Neural crest cell (in vitro differentiated cells): ENCODE measurements around the gene PDE6G. TPM values are rescaled to one million over a fixed set of nuclear protein-coding genes. Genes with fewer than 3 reads are reported as not detected.

Experiments
- DNase-seq: peaks from one replicate; pipeline ENCODE4 v3.0.0; 2021; ENCODE audit warnings: low read depth, mixed read lengths, low spot score
- H3K27ac Mint-ChIP-seq: one replicate; pipeline ENCODE4 v1.8.0; 2021; ENCODE audit warnings: mild to moderate bottlenecking, mixed read lengths; ENCODE audit not compliant: unreplicated experiment
- H3K27me3 Mint-ChIP-seq: 2 replicates; pipeline ENCODE4 v1.8.0; 2021; ENCODE audit warnings: low read depth, mild to moderate bottlenecking, mixed read lengths
- H3K36me3 Mint-ChIP-seq: 2 replicates; pipeline ENCODE4 v1.8.0; 2021; ENCODE audit warnings: low read depth, mild to moderate bottlenecking, mixed read lengths
- H3K4me1 Mint-ChIP-seq: 2 replicates; pipeline ENCODE4 v1.8.0; 2021; ENCODE audit warnings: mixed read lengths
- H3K4me3 Mint-ChIP-seq: one replicate; pipeline ENCODE4 v1.8.0; 2021; ENCODE audit warnings: mild to moderate bottlenecking, mixed read lengths
- H3K9me3 Mint-ChIP-seq: 2 replicates; pipeline ENCODE4 v1.8.0; 2021; ENCODE audit warnings: mixed read lengths
- total RNA-seq: library from RNA; stranded (reverse); gene quantifications from 2 replicates; pipeline ENCODE4 v1.2.1, GENCODE V29; 2021
- TF ChIP-seq, protein P1 (sequence below): fragments of 200-600 bp; sonication (generic); conservative IDR thresholded peaks from 2 replicates; pipeline ENCODE4 v1.5.0; 2021; ENCODE audit warnings: antibody characterized with exemption, mild to moderate bottlenecking

PDE6G gene
- total RNA-seq, 1 donor from 2014 or later, result 0.79 TPM

DNA sequence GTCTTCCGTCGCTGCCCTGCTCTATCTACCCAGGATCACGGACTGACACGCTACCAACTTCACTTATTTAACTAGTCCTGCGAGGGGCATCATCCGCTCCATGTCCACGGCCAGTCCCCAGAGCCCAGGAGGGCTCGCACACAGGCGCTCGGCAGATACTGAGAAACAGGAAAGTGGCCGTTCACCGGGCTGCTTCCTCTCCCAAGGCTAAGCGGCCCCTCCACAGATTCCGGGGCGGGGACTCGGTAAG lies 9.7 kb upstream of the PDE6G start:
- H3K4me1 Mint-ChIP-seq, result peaks cover 28% of the 10 kb centered on the region
- no peaks in the 10 kb centered on the region for H3K9me3 Mint-ChIP-seq
- H3K27me3 Mint-ChIP-seq, result no peaks in the 10 kb centered on the region
- H3K36me3 Mint-ChIP-seq, result no peaks in the 10 kb centered on the region
- peak overlapping the region; percentile 95 for H3K4me3 Mint-ChIP-seq
- TF ChIP-seq, protein P1, sequence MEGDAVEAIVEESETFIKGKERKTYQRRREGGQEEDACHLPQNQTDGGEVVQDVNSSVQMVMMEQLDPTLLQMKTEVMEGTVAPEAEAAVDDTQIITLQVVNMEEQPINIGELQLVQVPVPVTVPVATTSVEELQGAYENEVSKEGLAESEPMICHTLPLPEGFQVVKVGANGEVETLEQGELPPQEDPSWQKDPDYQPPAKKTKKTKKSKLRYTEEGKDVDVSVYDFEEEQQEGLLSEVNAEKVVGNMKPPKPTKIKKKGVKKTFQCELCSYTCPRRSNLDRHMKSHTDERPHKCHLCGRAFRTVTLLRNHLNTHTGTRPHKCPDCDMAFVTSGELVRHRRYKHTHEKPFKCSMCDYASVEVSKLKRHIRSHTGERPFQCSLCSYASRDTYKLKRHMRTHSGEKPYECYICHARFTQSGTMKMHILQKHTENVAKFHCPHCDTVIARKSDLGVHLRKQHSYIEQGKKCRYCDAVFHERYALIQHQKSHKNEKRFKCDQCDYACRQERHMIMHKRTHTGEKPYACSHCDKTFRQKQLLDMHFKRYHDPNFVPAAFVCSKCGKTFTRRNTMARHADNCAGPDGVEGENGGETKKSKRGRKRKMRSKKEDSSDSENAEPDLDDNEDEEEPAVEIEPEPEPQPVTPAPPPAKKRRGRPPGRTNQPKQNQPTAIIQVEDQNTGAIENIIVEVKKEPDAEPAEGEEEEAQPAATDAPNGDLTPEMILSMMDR, result no peak
- H3K27ac Mint-ChIP-seq, result peak overlapping the region; percentile 97
- DNase-seq, result no peak

DNA sequence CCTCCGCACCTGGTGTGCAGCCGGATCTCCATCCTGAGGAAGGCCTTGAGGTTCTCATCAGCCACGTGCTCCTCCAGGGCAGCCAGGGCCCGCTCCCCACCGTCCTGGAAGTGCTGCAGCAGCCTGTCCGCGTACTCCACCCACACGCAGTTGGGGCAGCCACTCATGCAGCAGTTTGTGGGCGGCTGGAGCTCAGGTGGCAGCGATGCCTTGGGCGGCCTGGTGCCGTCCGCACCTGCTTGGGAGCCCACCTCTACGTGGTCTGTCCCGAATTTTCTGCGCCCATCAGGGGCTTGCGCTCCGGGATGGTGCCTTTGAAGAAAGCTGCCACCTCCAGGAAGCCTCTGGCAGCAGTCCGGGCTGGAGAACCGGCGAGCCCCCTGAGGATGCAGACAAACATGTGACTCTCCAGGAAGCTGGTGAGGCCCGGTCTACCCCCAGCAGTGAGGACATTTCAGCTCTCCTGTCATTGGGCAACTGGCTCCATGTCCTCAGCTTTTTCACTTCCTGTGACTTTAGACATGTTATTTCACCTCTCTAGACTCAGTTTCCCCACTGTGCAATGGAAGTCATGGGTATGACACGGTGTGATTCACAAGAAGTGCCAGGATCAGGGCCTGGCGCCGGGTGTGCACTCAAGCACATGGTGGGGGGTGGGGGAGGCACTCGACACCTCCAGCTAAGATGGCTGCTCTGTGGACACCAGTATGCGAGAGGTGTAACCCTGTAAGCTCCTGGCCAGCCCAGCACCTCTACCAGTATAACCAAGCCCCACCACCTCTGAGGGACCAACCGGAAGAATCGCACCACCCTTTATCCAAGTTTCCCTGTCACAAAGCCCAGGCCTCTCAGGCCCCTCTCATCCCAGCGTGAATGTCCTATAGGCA lies 9.1 kb upstream of the PDE6G start:
- DNase-seq, result no peak
- H3K4me1 Mint-ChIP-seq, result peaks cover 28% of the 10 kb centered on the region
- H3K36me3 Mint-ChIP-seq, result no peaks in the 10 kb centered on the region
- peak overlapping the region; percentile 95 for H3K4me3 Mint-ChIP-seq
- H3K9me3 Mint-ChIP-seq, result no peaks in the 10 kb centered on the region
- no peaks in the 10 kb centered on the region for H3K27me3 Mint-ChIP-seq
- TF ChIP-seq, protein P1, result no peak
- peak overlapping the region; percentile 97 for H3K27ac Mint-ChIP-seq

DNA sequence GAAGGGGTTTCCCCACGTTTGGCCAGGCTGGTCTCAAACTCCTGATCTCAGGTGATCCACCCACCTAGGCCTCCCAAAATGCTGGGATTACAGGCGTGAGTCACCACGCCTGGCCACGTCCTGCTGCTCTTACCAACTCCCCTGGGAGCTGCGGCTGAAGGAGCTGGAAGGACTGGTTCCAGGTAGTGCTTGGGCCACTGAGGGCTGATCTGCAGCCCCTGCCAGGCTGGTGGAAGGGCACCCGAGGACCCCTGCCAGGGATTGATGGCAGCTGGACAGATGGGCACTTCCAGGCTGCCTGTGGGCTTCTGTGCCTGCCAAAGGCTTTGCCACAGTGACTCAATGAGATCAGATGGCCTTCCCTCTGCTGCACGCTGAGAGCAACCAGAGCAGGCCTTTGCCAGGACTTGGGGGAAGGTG lies 7.7 kb upstream of the PDE6G start:
- Mint-ChIP-seq H3K4me3 (no peak overlapping the region), H3K27ac (no peak overlapping the region), H3K36me3 (no peaks in the 10 kb centered on the region), H3K9me3 (no peaks in the 10 kb centered on the region), H3K27me3 (no peaks in the 10 kb centered on the region), H3K4me1 (peaks cover 28% of the 10 kb centered on the region)
- no peak for DNase-seq
- TF ChIP-seq, protein P1, result no peak

DNA sequence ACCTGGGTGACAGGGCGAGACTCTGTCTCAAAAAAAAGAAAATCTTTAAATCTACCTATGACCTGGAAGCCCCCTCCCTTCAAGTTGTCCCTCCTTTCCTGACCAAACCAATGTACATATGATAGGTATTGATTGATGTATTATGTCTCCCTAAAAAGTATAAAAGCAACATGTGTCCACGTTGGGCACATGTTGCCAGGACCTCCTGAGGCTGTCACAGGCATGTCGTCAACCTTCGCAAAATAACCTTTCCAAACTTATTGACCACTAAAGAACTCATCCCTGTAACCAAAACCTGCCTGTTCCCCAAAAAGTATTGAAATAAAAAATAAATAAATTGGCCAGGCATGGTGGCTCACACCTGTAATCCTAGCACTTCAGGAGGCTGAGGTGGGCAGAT lies 5.7 kb upstream of the PDE6G start:
- H3K27ac Mint-ChIP-seq, result no peak overlapping the region
- no peaks in the 10 kb centered on the region for H3K36me3 Mint-ChIP-seq
- TF ChIP-seq, protein P1, result no peak
- H3K9me3 Mint-ChIP-seq, result no peaks in the 10 kb centered on the region
- no peaks in the 10 kb centered on the region for H3K27me3 Mint-ChIP-seq
- H3K4me3 Mint-ChIP-seq, result no peak overlapping the region
- peaks cover 14% of the 10 kb centered on the region for H3K4me1 Mint-ChIP-seq
- no peak for DNase-seq

DNA sequence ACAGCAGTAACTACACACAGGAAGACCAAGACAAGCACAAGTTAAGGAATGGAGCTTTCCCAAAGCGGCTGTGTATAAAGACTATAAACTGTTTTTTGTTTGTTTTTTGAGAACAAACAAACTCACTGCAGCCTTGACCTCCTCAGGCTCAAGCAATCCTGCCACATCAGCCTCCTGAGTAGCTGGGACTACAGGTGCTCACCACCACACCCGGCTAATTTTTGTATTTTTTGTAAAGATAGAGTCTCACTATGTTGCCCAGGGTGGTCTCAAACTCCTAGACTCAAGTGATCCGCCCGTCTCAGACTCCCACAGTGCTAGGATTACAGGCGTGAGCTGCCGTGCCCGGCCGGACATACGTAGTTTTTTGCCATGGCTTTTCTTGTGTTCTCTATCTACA lies 4.1 kb upstream of the PDE6G start:
- Mint-ChIP-seq H3K27ac (no peak overlapping the region), H3K36me3 (no peaks in the 10 kb centered on the region), H3K27me3 (no peaks in the 10 kb centered on the region), H3K4me1 (no peaks in the 10 kb centered on the region), H3K9me3 (no peaks in the 10 kb centered on the region), H3K4me3 (peak overlapping the region; percentile 47)
- no peak for DNase-seq
- TF ChIP-seq, protein P1, result no peak
